HG02981 (cell line): ENCODE results near the gene METTL18.
"Not testable (repeated sequence)": the region's sequence is repeated elsewhere in the genome, so short reads cannot be mapped to it uniquely, and the experiment has no call there.

Source experiments
- ATAC-seq: cut with Tn5 transposase; IDR thresholded peaks from one replicate; pipeline ENCODE4 v1.9.1; 2021; ENCODE audit warnings: mild to moderate bottlenecking, moderate library complexity; ENCODE audit not compliant: unreplicated experiment

The METTL18 gene

GRCh38 chr1:169794530-169795416 lies at the start of gene METTL18:
TSS of gene METTL18 (minus strand) at chr1:169794907. CDS start at chr1:169793695, 1,212 bp downstream.
- peak; percentile 91 for ATAC-seq

GRCh38 chr1:169838942-169839341 lies 44.2 kb upstream of the METTL18 start:
- ATAC-seq: no peak

GRCh38 chr1:169836198-169836597 lies 41.5 kb upstream of the METTL18 start:
- no peak for ATAC-seq

GRCh38 chr1:169835647-169836046 lies 40.9 kb upstream of the METTL18 start:
- no peak for ATAC-seq

- no peak for ATAC-seq
These were observed 40.2 kb upstream of the METTL18 start for GRCh38 chr1:169834869-169835268.

- no peak for ATAC-seq
These were observed 38.6 kb upstream of the METTL18 start for GRCh38 chr1:169833179-169833901.

- ATAC-seq: no peak
These were observed 35.0 kb upstream of the METTL18 start for GRCh38 chr1:169829671-169830070.

GRCh38 chr1:169824153-169824552 lies 29.4 kb upstream of the METTL18 start:
- ATAC-seq: no peak

- no peak for ATAC-seq
These were observed 26.8 kb upstream of the METTL18 start for GRCh38 chr1:169821500-169821899.

GRCh38 chr1:169816617-169817016 lies 21.9 kb upstream of the METTL18 start:
- no peak for ATAC-seq

GRCh38 chr1:169814265-169814664 lies 19.6 kb upstream of the METTL18 start:
- no peak for ATAC-seq

GRCh38 chr1:169812131-169812530 lies 17.4 kb upstream of the METTL18 start:
- ATAC-seq: no peak

- not testable (repeated sequence) for ATAC-seq
These were observed 16.8 kb upstream of the METTL18 start for GRCh38 chr1:169811418-169812035.

- ATAC-seq: no peak
These were observed 14.8 kb upstream of the METTL18 start for GRCh38 chr1:169809370-169810095.

- no peak for ATAC-seq
These were observed 10.2 kb upstream of the METTL18 start for GRCh38 chr1:169804941-169805340.

- ATAC-seq: no peak
These were observed 8.2 kb upstream of the METTL18 start for GRCh38 chr1:169802888-169803287.

- no peak for ATAC-seq
These were observed 2.6 kb upstream of the METTL18 start for GRCh38 chr1:169797281-169797680.

GRCh38 chr1:169796274-169796810 lies 1.6 kb upstream of the METTL18 start:
- ATAC-seq: no peak

- no peak for ATAC-seq
These were observed 980 bp upstream of the METTL18 start for GRCh38 chr1:169795687-169796086.

GRCh38 chr1:169793730-169794129 lies 977 bp downstream of the METTL18 start:
- ATAC-seq: no peak

GRCh38 chr1:169788402-169788801 lies 6.3 kb downstream of the METTL18 start:
- ATAC-seq: no peak
